ENCODE measurements around the gene CEL. TPM values are rescaled to one million over a fixed set of nuclear protein-coding genes. Genes with fewer than 3 reads are reported as not detected.
A peak's percentile ranks its signal among the peaks of the same experiment; 100 is the strongest.
"Not testable (repeated sequence)": the region's sequence is repeated elsewhere in the genome, so short reads cannot be mapped to it uniquely, and the experiment has no call there.

CEL gene
- total and polyA plus RNA-seq, 3 experiments from 2014 or later = 1.1 to 1.2 TPM; not detected in 1

DNA sequence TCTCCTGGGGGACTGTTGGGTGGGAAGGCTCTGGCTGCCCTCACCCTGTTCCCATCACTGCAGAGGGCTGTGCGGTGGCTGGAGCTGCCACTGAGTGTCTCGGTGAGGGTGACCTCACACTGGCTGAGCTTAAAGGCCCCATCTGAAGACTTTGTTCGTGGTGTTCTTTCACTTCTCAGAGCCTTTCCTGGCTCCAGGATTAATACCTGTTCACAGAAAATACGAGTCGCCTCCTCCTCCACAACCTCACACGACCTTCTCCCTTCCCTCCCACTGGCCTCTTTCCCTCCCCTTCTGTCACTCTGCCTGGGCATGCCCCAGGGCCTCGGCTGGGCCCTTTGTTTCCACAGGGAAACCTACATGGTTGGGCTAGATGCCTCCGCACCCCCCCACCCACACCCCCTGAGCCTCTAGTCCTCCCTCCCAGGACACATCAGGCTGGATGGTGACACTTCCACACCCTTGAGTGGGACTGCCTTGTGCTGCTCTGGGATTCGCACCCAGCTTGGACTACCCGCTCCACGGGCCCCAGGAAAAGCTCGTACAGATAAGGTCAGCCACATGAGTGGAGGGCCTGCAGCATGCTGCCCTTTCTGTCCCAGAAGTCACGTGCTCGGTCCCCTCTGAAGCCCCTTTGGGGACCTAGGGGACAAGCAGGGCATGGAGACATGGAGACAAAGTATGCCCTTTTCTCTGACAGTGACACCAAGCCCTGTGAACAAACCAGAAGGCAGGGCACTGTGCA, 590 bp upstream of the CEL start:
- POLR2A ChIA-PET, CTCF ChIA-PET: not testable (repeated sequence)

GRCh38 chr9:133062569-133062968, 788 bp downstream of the CEL start:
- POLR2A ChIA-PET; H3K27ac ChIP-seq (ENCODE audit: low read depth, low read length); H3K27me3 ChIP-seq (ENCODE audit: insufficient read depth, low read length, poor library complexity, severe bottlenecking); H3K27me3 Mint-ChIP-seq; H3K36me3 ChIP-seq (ENCODE audit: insufficient read depth, low read length); H3K9me3 Mint-ChIP-seq; H3K27ac Mint-ChIP-seq; H3K4me3 ChIP-seq (ENCODE audit: low read length); H3K9me3 ChIP-seq (ENCODE audit: low read length); H3K4me3 Mint-ChIP-seq; DNase-seq; CTCF ChIA-PET: not testable (repeated sequence)
- H3K36me3 Mint-ChIP-seq = peaks cover 0 to 13% (median 1%) of the 10 kb centered on the region in 3 donors
- H3K4me1 ChIP-seq (ENCODE audit: insufficient read depth, low read length) = peaks cover 29% of the 10 kb centered on the region
- H3K4me1 Mint-ChIP-seq = peaks cover 20 to 27% (median 23%) of the 10 kb centered on the region in 3 donors

More for the DNA sequence above, 590 bp upstream of the CEL start:
- H3K27me3 Mint-ChIP-seq; H3K27me3 ChIP-seq (ENCODE audit: insufficient read depth, low read length, poor library complexity, severe bottlenecking); H3K9me3 ChIP-seq (ENCODE audit: low read length); DNase-seq; H3K4me3 ChIP-seq (ENCODE audit: low read length); H3K36me3 ChIP-seq (ENCODE audit: insufficient read depth, low read length); H3K4me3 Mint-ChIP-seq; H3K27ac ChIP-seq (ENCODE audit: low read depth, low read length); H3K9me3 Mint-ChIP-seq: not testable (repeated sequence)
- peaks cover 38% of the 10 kb centered on the region for H3K4me1 ChIP-seq (ENCODE audit: insufficient read depth, low read length)
- peaks cover 20 to 28% (median 23%) of the 10 kb centered on the region in 3 donors for H3K4me1 Mint-ChIP-seq
- H3K36me3 Mint-ChIP-seq = peaks cover 0 to 25% (median 1%) of the 10 kb centered on the region in 3 donors
- peak overlapping the region in 1 of 8 donors; percentile 77 for H3K27ac Mint-ChIP-seq

- H3K4me3 Mint-ChIP-seq = no peak overlapping the region
- H3K36me3 Mint-ChIP-seq = peaks cover 0 to 8% (median 1%) of the 10 kb centered on the region in 3 donors
- Histone ChIP-seq H3K27me3 (ENCODE audit: insufficient read depth, low read length, poor library complexity, severe bottlenecking) (no peaks in the 10 kb centered on the region), H3K36me3 (ENCODE audit: insufficient read depth, low read length) (no peaks in the 10 kb centered on the region), H3K4me1 (ENCODE audit: insufficient read depth, low read length) (peaks cover 23% of the 10 kb centered on the region), H3K4me3 (ENCODE audit: low read length) (no peak overlapping the region), H3K27ac (ENCODE audit: low read depth, low read length) (no peak overlapping the region), H3K9me3 (ENCODE audit: low read length) (no peaks in the 10 kb centered on the region)
- DNase-seq = no peak
- POLR2A ChIA-PET = no interaction called here
- CTCF ChIA-PET = interaction anchor here (1.6 kb wide), 1 partner anchor 81 kb away, joined by 6 read pairs; no protein-coding TSS in a partner anchor
- H3K27me3 Mint-ChIP-seq = no peaks in the 10 kb centered on the region
- no peaks in the 10 kb centered on the region for H3K9me3 Mint-ChIP-seq
- H3K27ac Mint-ChIP-seq = no peak overlapping the region
- H3K4me1 Mint-ChIP-seq = peaks cover 18 to 22% (median 21%) of the 10 kb centered on the region in 3 donors
Observed at GRCh38 chr9:133063159-133063499, 1.3 kb downstream of the CEL start.

GRCh38 chr9:133063500-133064231, 1.9 kb downstream of the CEL start:
- POLR2A ChIA-PET = no interaction called here
- H3K27ac Mint-ChIP-seq = no peak overlapping the region

DNA sequence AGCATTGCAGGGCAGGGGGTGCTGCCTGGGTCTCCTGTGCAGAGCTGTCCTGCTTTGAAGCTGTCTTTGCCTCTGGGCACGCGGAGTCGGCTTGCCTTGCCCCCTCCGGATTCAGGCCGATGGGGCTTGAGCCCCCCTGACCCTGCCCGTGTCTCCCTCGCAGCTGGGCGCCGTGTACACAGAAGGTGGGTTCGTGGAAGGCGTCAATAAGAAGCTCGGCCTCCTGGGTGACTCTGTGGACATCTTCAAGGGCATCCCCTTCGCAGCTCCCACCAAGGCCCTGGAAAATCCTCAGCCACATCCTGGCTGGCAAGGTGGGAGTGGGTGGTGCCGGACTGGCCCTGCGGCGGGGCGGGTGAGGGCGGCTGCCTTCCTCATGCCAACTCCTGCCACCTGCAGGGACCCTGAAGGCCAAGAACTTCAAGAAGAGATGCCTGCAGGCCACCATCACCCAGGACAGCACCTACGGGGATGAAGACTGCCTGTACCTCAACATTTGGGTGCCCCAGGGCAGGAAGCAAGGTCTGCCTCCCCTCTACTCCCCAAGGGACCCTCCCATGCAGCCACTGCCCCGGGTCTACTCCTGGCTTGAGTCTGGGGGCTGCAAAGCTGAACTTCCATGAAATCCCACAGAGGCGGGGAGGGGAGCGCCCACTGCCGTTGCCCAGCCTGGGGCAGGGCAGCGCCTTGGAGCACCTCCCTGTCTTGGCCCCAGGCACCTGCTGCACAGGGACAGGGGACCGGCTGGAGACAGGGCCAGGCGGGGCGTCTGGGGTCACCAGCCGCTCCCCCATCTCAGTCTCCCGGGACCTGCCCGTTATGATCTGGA, 2.7 kb downstream of the CEL start:
- ChIA-PET POLR2A (no interaction called here), CTCF (interaction anchor here (0.6 to 1.6 kb wide), 4 partner anchors 43 to 92 kb away, joined by 3 to 6 read pairs (median 4); no protein-coding TSS in a partner anchor)
- no peaks in the 10 kb centered on the region for H3K36me3 ChIP-seq (ENCODE audit: insufficient read depth, low read length)
- Mint-ChIP-seq H3K4me3 (no peak overlapping the region), H3K4me1 (peaks cover 6 to 9% (median 8%) of the 10 kb centered on the region in 3 donors), H3K27ac (no peak overlapping the region), H3K9me3 (no peaks in the 10 kb centered on the region), H3K27me3 (no peaks in the 10 kb centered on the region), H3K36me3 (no peaks in the 10 kb centered on the region)
- DNase-seq = no peak
- H3K9me3 ChIP-seq (ENCODE audit: low read length) = no peaks in the 10 kb centered on the region
- H3K4me3 ChIP-seq (ENCODE audit: low read length) = no peak overlapping the region
- no peaks in the 10 kb centered on the region for H3K27me3 ChIP-seq (ENCODE audit: insufficient read depth, low read length, poor library complexity, severe bottlenecking)
- H3K4me1 ChIP-seq (ENCODE audit: insufficient read depth, low read length) = peaks cover 10% of the 10 kb centered on the region
- H3K27ac ChIP-seq (ENCODE audit: low read depth, low read length) = no peak overlapping the region

More at GRCh38 chr9:133063500-133064231, 1.9 kb downstream of the CEL start:
- peaks cover 14 to 17% (median 16%) of the 10 kb centered on the region in 3 donors for H3K4me1 Mint-ChIP-seq
- no peaks in the 10 kb centered on the region for H3K27me3 Mint-ChIP-seq
- CTCF ChIA-PET = interaction anchor here (0.6 to 1.6 kb wide), 2 partner anchors 80 to 93 kb away, joined by 3 to 6 read pairs; no protein-coding TSS in a partner anchor
- no peak for DNase-seq
- no peak overlapping the region for H3K4me3 ChIP-seq (ENCODE audit: low read length)
- no peak overlapping the region for H3K27ac ChIP-seq (ENCODE audit: low read depth, low read length)
- no peaks in the 10 kb centered on the region for H3K9me3 Mint-ChIP-seq
- peaks cover 0 to 3% (median 1%) of the 10 kb centered on the region in 3 donors for H3K36me3 Mint-ChIP-seq
- H3K9me3 ChIP-seq (ENCODE audit: low read length) = no peaks in the 10 kb centered on the region
- H3K4me3 Mint-ChIP-seq = no peak overlapping the region
- peaks cover 18% of the 10 kb centered on the region for H3K4me1 ChIP-seq (ENCODE audit: insufficient read depth, low read length)
- no peaks in the 10 kb centered on the region for H3K36me3 ChIP-seq (ENCODE audit: insufficient read depth, low read length)
- H3K27me3 ChIP-seq (ENCODE audit: insufficient read depth, low read length, poor library complexity, severe bottlenecking) = no peaks in the 10 kb centered on the region

DNA sequence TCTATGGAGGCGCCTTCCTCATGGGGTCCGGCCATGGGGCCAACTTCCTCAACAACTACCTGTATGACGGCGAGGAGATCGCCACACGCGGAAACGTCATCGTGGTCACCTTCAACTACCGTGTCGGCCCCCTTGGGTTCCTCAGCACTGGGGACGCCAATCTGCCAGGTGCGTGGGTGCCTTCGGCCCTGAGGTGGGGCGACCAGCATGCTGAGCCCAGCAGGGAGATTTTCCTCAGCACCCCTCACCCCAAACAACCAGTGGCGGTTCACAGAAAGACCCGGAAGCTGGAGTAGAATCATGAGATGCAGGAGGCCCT, 3.2 kb downstream of the CEL start:
- H3K27me3 ChIP-seq (ENCODE audit: insufficient read depth, low read length, poor library complexity, severe bottlenecking) = no peaks in the 10 kb centered on the region
- ChIA-PET POLR2A (no interaction called here), CTCF (interaction anchor here (1.2 to 1.5 kb wide), 2 partner anchors 43 to 79 kb away, joined by 3 to 4 read pairs; no protein-coding TSS in a partner anchor)
- DNase-seq = no peak
- peaks cover 4% of the 10 kb centered on the region for H3K4me1 ChIP-seq (ENCODE audit: insufficient read depth, low read length)
- no peaks in the 10 kb centered on the region for H3K9me3 ChIP-seq (ENCODE audit: low read length)
- Mint-ChIP-seq H3K9me3 (no peaks in the 10 kb centered on the region), H3K4me1 (peaks cover 2 to 4% (median 3%) of the 10 kb centered on the region in 3 donors), H3K27ac (no peak overlapping the region), H3K27me3 (no peaks in the 10 kb centered on the region), H3K36me3 (no peaks in the 10 kb centered on the region), H3K4me3 (no peak overlapping the region)
- no peak overlapping the region for H3K27ac ChIP-seq (ENCODE audit: low read depth, low read length)
- H3K4me3 ChIP-seq (ENCODE audit: low read length) = no peak overlapping the region
- no peaks in the 10 kb centered on the region for H3K36me3 ChIP-seq (ENCODE audit: insufficient read depth, low read length)

- H3K4me1 Mint-ChIP-seq = no peaks in the 10 kb centered on the region
- Histone ChIP-seq H3K27me3 (ENCODE audit: insufficient read depth, low read length, poor library complexity, severe bottlenecking) (no peaks in the 10 kb centered on the region), H3K4me1 (ENCODE audit: insufficient read depth, low read length) (no peaks in the 10 kb centered on the region), H3K27ac (ENCODE audit: low read depth, low read length) (no peak overlapping the region), H3K4me3 (ENCODE audit: low read length) (no peak overlapping the region), H3K9me3 (ENCODE audit: low read length) (no peaks in the 10 kb centered on the region), H3K36me3 (ENCODE audit: insufficient read depth, low read length) (no peaks in the 10 kb centered on the region)
- H3K4me3 Mint-ChIP-seq = no peak overlapping the region
- ChIA-PET POLR2A (no interaction called here), CTCF (interaction anchor here (0.6 kb wide), 1 partner anchor 107 kb away, joined by 3 read pairs; no protein-coding TSS in a partner anchor)
- no peak overlapping the region for H3K27ac Mint-ChIP-seq
- H3K27me3 Mint-ChIP-seq = no peaks in the 10 kb centered on the region
- no peaks in the 10 kb centered on the region for H3K9me3 Mint-ChIP-seq
- H3K36me3 Mint-ChIP-seq = no peaks in the 10 kb centered on the region
- no peak for DNase-seq
Observed at GRCh38 chr9:133066181-133066983, 4.6 kb downstream of the CEL start.
